Endothelial cell of umbilical vein (primary cell): ENCODE data around the gene DLGAP1. TPM values are rescaled to one million over a fixed set of nuclear protein-coding genes. Genes with fewer than 3 reads are reported as not detected.

Source experiments
- BruUV-seq: library from RNA; stranded (reverse); fragments of 400-500 nt; replicated peaks from 2 replicates; lab custom pipeline; 2021; lab: Mats Ljungman, UMichigan
- CTCF ChIA-PET: fragments of 300-600, 350-600 bp; sonication (Branson Sonifier 250); formaldehyde crosslinking; loops from one replicate; lab custom pipeline; 2021; ENCODE audit warnings: antibody characterized with exemption, inconsistent platforms; lab: Charles Lee
- POLR2A ChIA-PET: fragments of 300-600, 350-600 bp; sonication (Branson Sonifier 250); formaldehyde crosslinking; loops from one replicate; lab custom pipeline; 2021; ENCODE audit warnings: antibody characterized with exemption, inconsistent platforms; lab: Charles Lee
- DNase-seq: peaks from one replicate; pipeline ENCODE4 v3.0.0-alpha.2; 2011; ENCODE audit warnings: low read depth, low spot score
- FAIRE-seq: peaks from 2 replicates; lab custom pipeline; 2011; peaks lifted over from hg19 to GRCh38; lab: Jason Lieb, UNC
- H2AFZ ChIP-seq: 2 replicates; pipeline ENCODE4 v1.6.0; 2012; ENCODE audit warnings: low read depth, low read length, control low read depth, inconsistent platforms
- H3K27ac ChIP-seq: 2 replicates; pipeline ENCODE4 v1.5.1; 2011; ENCODE audit warnings: low read depth, mild to moderate bottlenecking, control low read depth, low read length, moderate library complexity; ENCODE audit not compliant: insufficient read depth
- H3K27me3 ChIP-seq, 2 experiments: 2 replicates each; pipeline versions ENCODE4 v1.6.0 to v1.6.1; 2011; ENCODE audit warnings: low read length in 2 of 2, mixed read lengths in 1 of 2; ENCODE audit not compliant: control insufficient read depth in 2 of 2, insufficient read depth in 2 of 2
- H3K36me3 ChIP-seq, 2 experiments: 2 replicates in 1 of 2; 3 replicates in 1 of 2; pipeline ENCODE4 v1.5.1; 2011; ENCODE audit warnings: low read length in 2 of 2, mild to moderate bottlenecking in 1 of 2, moderate library complexity in 1 of 2; ENCODE audit not compliant: control insufficient read depth in 2 of 2, insufficient read depth in 2 of 2; ENCODE audit errors: extremely low read depth in 1 of 2
- H3K4me1 ChIP-seq: 3 replicates; pipeline ENCODE4 v1.5.1; 2011; ENCODE audit warnings: mild to moderate bottlenecking, low read length; ENCODE audit not compliant: control insufficient read depth, insufficient read depth; ENCODE audit errors: extremely low read depth
- H3K4me2 ChIP-seq: 2 replicates; pipeline ENCODE4 v1.6.1; 2011; ENCODE audit warnings: low read length, control low read depth, mixed read lengths; ENCODE audit not compliant: insufficient read depth
- H3K4me3 ChIP-seq, 3 experiments: fragments of 200-600 bp in 1 of 3; sonication (generic), shearing (Covaris generic) in 1 of 3; replicated peaks in 1 of 3; 2 replicates each; pipeline ENCODE4 v1.5.1; 2011 to 2016; ENCODE audit warnings: control low read depth in 3 of 3, low read length in 3 of 3, mild to moderate bottlenecking in 2 of 3, inconsistent platforms in 1 of 3, low read depth in 1 of 3, moderate library complexity in 1 of 3; ENCODE audit not compliant: insufficient read depth in 1 of 3
- H3K79me2 ChIP-seq: 2 replicates; pipeline ENCODE4 v1.6.0; 2012; ENCODE audit warnings: low read length, inconsistent platforms; ENCODE audit not compliant: control insufficient read depth, insufficient read depth
- H3K9ac ChIP-seq: replicated peaks from 2 replicates; pipeline ENCODE3; 2011; ENCODE audit warnings: low read length, control low read depth; ENCODE audit not compliant: insufficient read depth; ENCODE audit errors: extremely low read depth
- H3K9me1 ChIP-seq: replicated peaks from 3 replicates; pipeline ENCODE4 v1.6.0; 2011; ENCODE audit warnings: mild to moderate bottlenecking, low read length; ENCODE audit not compliant: control insufficient read depth, insufficient read depth; ENCODE audit errors: extremely low read depth
- H3K9me3 ChIP-seq: replicated peaks from 2 replicates; pipeline ENCODE4 v1.5.1; 2012; ENCODE audit warnings: low read length, inconsistent platforms; ENCODE audit not compliant: control insufficient read depth, insufficient read depth
- H4K20me1 ChIP-seq: replicated peaks from 2 replicates; pipeline ENCODE3; 2011; ENCODE audit warnings: mild to moderate bottlenecking, low read length; ENCODE audit not compliant: control insufficient read depth, insufficient read depth; ENCODE audit errors: extremely low read depth
- CTCF ChIP-seq, 2 donors: IDR thresholded peaks; 1 replicate in 1 of 2; 2 replicates in 1 of 2; pipeline ENCODE4 v1.5.1; 2011; ENCODE audit warnings: low read length in 2 of 2, mild to moderate bottlenecking in 2 of 2, moderate library complexity in 2 of 2, control low read depth in 1 of 2, inconsistent platforms in 1 of 2, low read depth in 1 of 2; ENCODE audit not compliant: insufficient read depth in 1 of 2; ENCODE audit errors: extremely low read depth in 1 of 2
- EZH2 ChIP-seq: IDR thresholded peaks from 2 replicates; pipeline ENCODE4 v1.6.1; 2012; ENCODE audit warnings: borderline replicate concordance, low read depth, mild to moderate bottlenecking, moderate library complexity, low read length, inconsistent platforms; ENCODE audit not compliant: severe bottlenecking
- FOS ChIP-seq: IDR thresholded peaks from 2 replicates; pipeline ENCODE4 v1.6.1; 2011; ENCODE audit warnings: mild to moderate bottlenecking, low read length, moderate library complexity, borderline replicate concordance; ENCODE audit not compliant: insufficient read depth
- GATA2 ChIP-seq: IDR thresholded peaks from 2 replicates; pipeline ENCODE4 v1.7.0; 2011; ENCODE audit warnings: low read depth, mild to moderate bottlenecking, moderate library complexity, mixed read lengths, low read length; ENCODE audit not compliant: insufficient read length, insufficient read depth
- JUN ChIP-seq: IDR thresholded peaks from 2 replicates; pipeline ENCODE4 v1.6.1; 2011; ENCODE audit warnings: borderline replicate concordance, low read depth; ENCODE audit not compliant: insufficient read length, insufficient read depth
- MYC ChIP-seq: IDR thresholded peaks from one replicate; pipeline ENCODE4 v1.6.1; 2011; ENCODE audit warnings: mild to moderate bottlenecking, low read depth, low read length
- POLR2A ChIP-seq: IDR thresholded peaks from 2 replicates; pipeline ENCODE4 v1.6.1; 2012; ENCODE audit warnings: low read depth, mild to moderate bottlenecking, control low read depth, low read length
- POLR2AphosphoS5 ChIP-seq: IDR thresholded peaks from 2 replicates; pipeline ENCODE4 v1.6.1; 2012; ENCODE audit warnings: low read depth, mild to moderate bottlenecking, control low read depth, low read length, moderate library complexity; ENCODE audit not compliant: insufficient read depth
- dilution Hi-C: fragments of 300-500 bp; cut with MboI; formaldehyde crosslinking; loops from one replicate; pipeline ENCODE4 v1.15.0; 2019; ENCODE audit warnings: low sequenced_read_pairs; ENCODE audit not compliant: extremely low pct_ligation_motif_present
- intact Hi-C: fragments of 100-400 bp; cut with micrococcal nuclease; formaldehyde crosslinking; loops from one replicate; pipeline ENCODE4 v1.10.0; 2022
- polyA plus RNA-seq, 4 experiments: library from polyadenylated mRNA; depleted of rRNA in 3 of 4; stranded (reverse) in 3 of 4; unstranded in 1 of 4; fragments of >200 nt; gene quantifications; 2 replicates each; pipeline versions ENCODE4 v1.2.1 to v1.2.3, GENCODE V29; 2011 to 2012; ENCODE audit warnings: missing spikeins in 1 of 4
- total RNA-seq: library from RNA; stranded (reverse); gene quantifications from 2 replicates; pipeline ENCODE4 v1.2.3, GENCODE V29; 2021
- TF ChIP-seq, protein P1 (sequence below): IDR thresholded peaks from 2 replicates; pipeline ENCODE4 v1.6.1; 2011; ENCODE audit not compliant: insufficient read depth, insufficient read length

The DLGAP1 gene
- total and polyA plus RNA-seq, 2 donors (not counting 3 experiments of a cell fraction or from before 2014, with no cell fraction given): 0.04 TPM; not detected in 1

GRCh38 chr18:3493501-3494244, 961.4 kb downstream of the DLGAP1 start:
- FAIRE-seq: no peak
- BruUV-seq: no TSS peak
- CTCF ChIA-PET: interaction anchor here (1.1 to 3.1 kb wide), 7 partner anchors 10 to 502 kb away, joined by 3 to 8 read pairs (median 4); partner anchors contain the start of gene TGIF1
- no peak overlapping the region for H3K9ac ChIP-seq
- H3K36me3 ChIP-seq: no peaks in the 10 kb centered on the region
- H3K9me1 ChIP-seq: no peaks in the 10 kb centered on the region
- H3K27ac ChIP-seq: no peak overlapping the region
- H3K4me1 ChIP-seq: no peaks in the 10 kb centered on the region
- H3K79me2 ChIP-seq: no peaks in the 10 kb centered on the region
- DNase-seq: no peak
- TF ChIP-seq CTCF (IDR thresholded peaks at IDR 0.05; ENCODE audit: extremely low read depth in 1 of 2, insufficient read depth in 1 of 2, low read depth in 1 of 2, low read length in 2 of 2) (no peak), GATA2 (no peak), EZH2 (no peak), POLR2A (no peak), MYC (no peak), JUN (no peak), FOS (no peak), POLR2AphosphoS5 (no peak)
- TF ChIP-seq, protein P1, sequence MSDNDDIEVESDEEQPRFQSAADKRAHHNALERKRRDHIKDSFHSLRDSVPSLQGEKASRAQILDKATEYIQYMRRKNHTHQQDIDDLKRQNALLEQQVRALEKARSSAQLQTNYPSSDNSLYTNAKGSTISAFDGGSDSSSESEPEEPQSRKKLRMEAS: no peak
- H3K4me2 ChIP-seq: no peak overlapping the region
- intact Hi-C loops: no loop called here
- dilution Hi-C loops: no loop called here
- peaks cover 0 to 2% of the 10 kb centered on the region in 2 experiments for H3K27me3 ChIP-seq
- H3K9me3 ChIP-seq: no peaks in the 10 kb centered on the region
- POLR2A ChIA-PET: no interaction called here
- no peak overlapping the region for H3K4me3 ChIP-seq
- no peak overlapping the region for H2AFZ ChIP-seq
- H4K20me1 ChIP-seq: no peaks in the 10 kb centered on the region
